H9 (cell line): ENCODE results near the gene RUNX2. TPM values are rescaled to one million over a fixed set of nuclear protein-coding genes. Genes with fewer than 3 reads are reported as not detected.

Source experiments
- DNase-seq: peaks from one replicate; pipeline ENCODE4 v3.0.0-alpha.2; 2017
- H2AFZ ChIP-seq: one replicate; pipeline ENCODE4 v1.6.1; 2013; ENCODE audit warnings: mild to moderate bottlenecking, low read length, control low read depth, moderate library complexity
- H2AK5ac ChIP-seq: 2 replicates; pipeline ENCODE4 v1.6.1; 2013; ENCODE audit warnings: low read length, control low read depth, mixed read lengths; ENCODE audit not compliant: insufficient read length
- H2BK120ac ChIP-seq: one replicate; pipeline ENCODE4 v1.6.1; 2013; ENCODE audit warnings: low read depth, mild to moderate bottlenecking, low read length, control low read depth, inconsistent platforms; ENCODE audit not compliant: poor library complexity, severe bottlenecking
- H2BK12ac ChIP-seq: 2 replicates; pipeline ENCODE4 v1.6.1; 2013; ENCODE audit warnings: low read length, control low read depth, mixed read lengths, low read depth; ENCODE audit not compliant: insufficient read length
- H2BK15ac ChIP-seq: 2 replicates; pipeline ENCODE4 v1.6.1; 2013; ENCODE audit warnings: low read depth, low read length, control low read depth
- H2BK20ac ChIP-seq: one replicate; pipeline ENCODE4 v1.6.1; 2013; ENCODE audit warnings: low read depth, mild to moderate bottlenecking, low read length, control low read depth, inconsistent platforms; ENCODE audit not compliant: poor library complexity, severe bottlenecking
- H2BK5ac ChIP-seq: 2 replicates; pipeline ENCODE4 v1.6.1; 2013; ENCODE audit warnings: low read length, control low read depth, mixed read lengths; ENCODE audit not compliant: insufficient read length
- H3K14ac ChIP-seq: 2 replicates; pipeline ENCODE4 v1.6.1; 2013; ENCODE audit warnings: low read length, control low read depth; ENCODE audit not compliant: insufficient read depth
- H3K18ac ChIP-seq: 2 replicates; pipeline ENCODE4 v1.6.1; 2013; ENCODE audit warnings: low read depth, mild to moderate bottlenecking, mixed read lengths, low read length, control low read depth; ENCODE audit not compliant: insufficient read length
- H3K23ac ChIP-seq: 2 replicates; pipeline ENCODE4 v1.6.1; 2013; ENCODE audit warnings: low read length, control low read depth, mixed read lengths, low read depth; ENCODE audit not compliant: insufficient read length
- H3K23me2 ChIP-seq: 2 replicates; pipeline ENCODE4 v1.6.1; 2013; ENCODE audit warnings: low read depth, mild to moderate bottlenecking, mixed read lengths, low read length, control low read depth; ENCODE audit not compliant: insufficient read length, poor library complexity, severe bottlenecking
- H3K27ac ChIP-seq: 2 replicates; pipeline ENCODE4 v1.5.1; 2013; ENCODE audit warnings: low read length, control low read depth, mixed read lengths, low read depth; ENCODE audit not compliant: insufficient read length
- H3K27me3 ChIP-seq: 2 replicates; pipeline ENCODE4 v1.6.1; 2013; ENCODE audit warnings: low read length, control low read depth, inconsistent platforms; ENCODE audit not compliant: insufficient read depth
- H3K4ac ChIP-seq: 2 replicates; pipeline ENCODE4 v1.6.1; 2013; ENCODE audit warnings: low read depth, mild to moderate bottlenecking, control low read depth, inconsistent platforms, low read length, moderate library complexity
- H3K4me1 ChIP-seq: 2 replicates; pipeline ENCODE4 v1.6.1; 2013; ENCODE audit warnings: low read length, control low read depth, inconsistent platforms; ENCODE audit not compliant: insufficient read depth
- H3K4me2 ChIP-seq: 2 replicates; pipeline ENCODE4 v1.6.1; 2013; ENCODE audit warnings: low read length, control low read depth, mixed read lengths; ENCODE audit not compliant: insufficient read length, insufficient read depth
- H3K56ac ChIP-seq: 2 replicates; pipeline ENCODE4 v1.6.1; 2013; ENCODE audit warnings: low read depth, mild to moderate bottlenecking, mixed read lengths, low read length, control low read depth; ENCODE audit not compliant: insufficient read length
- H3K79me1 ChIP-seq: 2 replicates; pipeline ENCODE4 v1.6.1; 2013; ENCODE audit warnings: low read depth, mild to moderate bottlenecking, moderate library complexity, low read length, control low read depth, inconsistent platforms; ENCODE audit not compliant: insufficient read depth, poor library complexity, severe bottlenecking
- H3K79me2 ChIP-seq: 2 replicates; pipeline ENCODE4 v1.6.1; 2013; ENCODE audit warnings: low read length, control low read depth, inconsistent platforms; ENCODE audit not compliant: insufficient read depth
- H3K9ac ChIP-seq: 2 replicates; pipeline ENCODE4 v1.6.1; 2013; ENCODE audit warnings: low read length, control low read depth, mixed read lengths; ENCODE audit not compliant: insufficient read length; ENCODE audit errors: extremely low read depth
- H3K9me3 ChIP-seq: one replicate; pipeline ENCODE4 v1.6.1; 2013; ENCODE audit warnings: low read depth, low read length, inconsistent platforms; ENCODE audit not compliant: control insufficient read depth
- H3T11ph ChIP-seq: one replicate; pipeline ENCODE4 v1.6.1; 2013; ENCODE audit warnings: mild to moderate bottlenecking, low read length, control low read depth, inconsistent platforms
- H4K20me1 ChIP-seq: one replicate; pipeline ENCODE4 v1.6.1; 2013; ENCODE audit not compliant: control insufficient read depth, insufficient read length, insufficient read depth
- H4K5ac ChIP-seq: 2 replicates; pipeline ENCODE4 v1.6.1; 2013; ENCODE audit warnings: low read depth, mild to moderate bottlenecking, mixed read lengths, low read length, control low read depth; ENCODE audit not compliant: insufficient read length
- H4K8ac ChIP-seq: replicated peaks from 2 replicates; pipeline ENCODE4 v1.6.1; 2013; ENCODE audit warnings: low read length, control low read depth, mixed read lengths, low read depth; ENCODE audit not compliant: insufficient read length
- H4K91ac ChIP-seq: 2 replicates; pipeline ENCODE4 v1.6.1; 2013; ENCODE audit warnings: low read depth, mild to moderate bottlenecking, moderate library complexity, mixed read lengths, low read length, control low read depth; ENCODE audit not compliant: insufficient read length
- H3K27ac Mint-ChIP-seq, 3 experiments: 2 replicates in 2 of 3; 3 replicates in 1 of 3; pipeline ENCODE4 v1.8.0; 2020 to 2021; ENCODE audit warnings: mixed read lengths in 3 of 3, mild to moderate bottlenecking in 1 of 3, moderate library complexity in 1 of 3
- H3K27me3 Mint-ChIP-seq: 2 replicates; pipeline ENCODE4 v1.8.0; 2021; ENCODE audit warnings: low read depth, mild to moderate bottlenecking, moderate library complexity, mixed read lengths
- H3K36me3 Mint-ChIP-seq, 3 experiments: 2 replicates in 2 of 3; 3 replicates in 1 of 3; pipeline ENCODE4 v1.8.0; 2020 to 2021; ENCODE audit warnings: low read depth in 3 of 3, mixed read lengths in 3 of 3; ENCODE audit not compliant: insufficient read depth in 1 of 3
- H3K4me1 Mint-ChIP-seq, 2 experiments: 2 replicates each; pipeline ENCODE4 v1.8.0; 2020; ENCODE audit warnings: mixed read lengths in 2 of 2
- H3K4me3 Mint-ChIP-seq, 2 experiments: 2 replicates in 1 of 2; 3 replicates in 1 of 2; pipeline ENCODE4 v1.8.0; 2020 to 2021; ENCODE audit warnings: mild to moderate bottlenecking in 2 of 2, mixed read lengths in 2 of 2, moderate library complexity in 1 of 2
- H3K9me3 Mint-ChIP-seq, 2 experiments: 2 replicates in 1 of 2; 3 replicates in 1 of 2; pipeline ENCODE4 v1.8.0; 2020; ENCODE audit warnings: mild to moderate bottlenecking in 2 of 2, mixed read lengths in 2 of 2, moderate library complexity in 1 of 2
- CTCF ChIP-seq: fragments of 200-600 bp; sonication (generic); conservative IDR thresholded peaks from 3 replicates; pipeline ENCODE4 v1.8.0; 2021; ENCODE audit warnings: antibody characterized with exemption, mild to moderate bottlenecking
- WGBS: extraction: QIAGEN DNeasy Blood & Tissue Kit; methylation state at CpG from one replicate; pipeline ENCODE4 v1.1.7; 2013; ENCODE audit warnings: missing lambda C conversion rate, low lambda C conversion rate, mixed read lengths; ENCODE audit not compliant: insufficient read length; ENCODE audit errors: extremely low coverage; 5-methylcytosine and 5-hydroxymethylcytosine counted together
- total RNA-seq: library from RNA; stranded (reverse); gene quantifications from 2 replicates; pipeline ENCODE4 v1.2.1, GENCODE V29; 2021

RUNX2 gene
- total RNA-seq, 1 experiment from 2014 or later: 0.15 TPM

- no peak overlapping the region for H2BK120ac ChIP-seq
- H3K4ac ChIP-seq: no peak overlapping the region
- H4K8ac ChIP-seq: no peak overlapping the region
- peaks cover 4% of the 10 kb centered on the region; the same call in 1 of the 2 replicates for H3K4me1 ChIP-seq
- H3K27ac Mint-ChIP-seq: peak overlapping the region in 1 of 3 experiments; percentile 86; a peak in 1 of 7 replicates
- no peak overlapping the region for H4K5ac ChIP-seq
- H3K27me3 ChIP-seq: no peaks in the 10 kb centered on the region
- no peaks in the 10 kb centered on the region for H3K9me3 ChIP-seq
- H2BK12ac ChIP-seq: no peak overlapping the region
- H3T11ph ChIP-seq: no peak overlapping the region
- no peak overlapping the region for H3K27ac ChIP-seq
- no peaks in the 10 kb centered on the region for H3K79me1 ChIP-seq
- no peak overlapping the region for H4K91ac ChIP-seq
- peaks cover 13% of the 10 kb centered on the region for H3K27me3 Mint-ChIP-seq
- TF ChIP-seq CTCF: no peak
- H3K56ac ChIP-seq: no peak overlapping the region
- no peaks in the 10 kb centered on the region for H4K20me1 ChIP-seq
- H2AFZ ChIP-seq: no peak overlapping the region
- H2BK20ac ChIP-seq: no peak overlapping the region
- no peak overlapping the region for H2BK15ac ChIP-seq
- no peak overlapping the region for H3K23ac ChIP-seq
- no peak overlapping the region for H3K4me2 ChIP-seq
- no peak overlapping the region for H3K14ac ChIP-seq
- no peaks in the 10 kb centered on the region for H3K23me2 ChIP-seq
- WGBS: no CpG with 5 or more reads among the region's 14 CpGs
- no peak overlapping the region for H2BK5ac ChIP-seq
- H2AK5ac ChIP-seq: no peak overlapping the region
- peaks cover 11 to 15% of the 10 kb centered on the region in 2 experiments; a peak in 4 of 5 replicates for H3K9me3 Mint-ChIP-seq
- no peak for DNase-seq
- no peak overlapping the region for H3K18ac ChIP-seq
- H3K9ac ChIP-seq: no peak overlapping the region
- no peaks in the 10 kb centered on the region for H3K79me2 ChIP-seq
- peaks cover 2 to 10% (median 3%) of the 10 kb centered on the region in 3 experiments; a peak in 5 of 7 replicates for H3K36me3 Mint-ChIP-seq
- H3K4me3 Mint-ChIP-seq: no peak overlapping the region
- peaks cover 7 to 8% of the 10 kb centered on the region in 2 experiments for H3K4me1 Mint-ChIP-seq
Measured at GRCh38 chr6:45677381-45678284, 349.5 kb downstream of the RUNX2 start.
